Ascending aorta (tissue), 2 donors: ENCODE results near the gene SMYD1. TPM values are rescaled to one million over a fixed set of nuclear protein-coding genes. Genes with fewer than 3 reads are reported as not detected.

Experiments used
- DNase-seq, 2 donors: peaks; one replicate each; pipeline ENCODE4 v3.0.0-alpha.2; 2019; ENCODE audit warnings: low spot score in 2 of 2
- H3K27ac ChIP-seq, 2 donors: fragments of 200-600 bp; sonication (generic); one replicate each; pipeline ENCODE4 v1.5.1; 2016 to 2017; ENCODE audit warnings: mild to moderate bottlenecking in 1 of 2
- H3K27me3 ChIP-seq: fragments of 200-600 bp; sonication (generic); one replicate; pipeline ENCODE4 v1.5.1; 2017
- H3K36me3 ChIP-seq, 2 donors: fragments of 200-600 bp; sonication (generic); one replicate each; pipeline ENCODE4 v1.5.1; 2016
- H3K4me1 ChIP-seq, 2 donors: fragments of 200-600 bp; sonication (generic); one replicate each; pipeline ENCODE4 v1.5.1; 2016 to 2017; ENCODE audit warnings: mild to moderate bottlenecking in 1 of 2
- H3K4me3 ChIP-seq, 2 donors: fragments of 200-600 bp; sonication (generic); one replicate each; pipeline ENCODE4 v1.5.1; 2016 to 2017; ENCODE audit warnings: mild to moderate bottlenecking in 1 of 2
- H3K9me3 ChIP-seq, 2 donors: fragments of 200-600 bp; sonication (generic); one replicate each; pipeline ENCODE4 v1.5.1; 2016
- CTCF ChIP-seq, 3 experiments: fragments of 200-600 bp in 2 of 3; fragments of 450-650 bp in 1 of 3; sonication (generic) in 2 of 3; IDR thresholded peaks; one replicate each; pipeline ENCODE4 v1.5.1; 2016 to 2019; ENCODE audit warnings: antibody characterized with exemption in 3 of 3, mild to moderate bottlenecking in 1 of 3, moderate library complexity in 1 of 3
- intact Hi-C: fragments of 100-400 bp; cut with DNase I; formaldehyde crosslinking; loops from one replicate; pipeline ENCODE4 v1.15.1; 2023
- total RNA-seq: library from RNA; depleted of rRNA; stranded (reverse); fragments of >200 nt; gene quantifications from one replicate; pipeline ENCODE4 v1.1.0, GENCODE V29; 2016

The SMYD1 gene
- total RNA-seq, 1 donor from 2014 or later: not detected

- no peak for TF ChIP-seq CTCF (IDR thresholded peaks at IDR 0.05)
- Histone ChIP-seq H3K36me3 (no peaks in the 10 kb centered on the region), H3K27ac (no peak overlapping the region), H3K9me3 (no peaks in the 10 kb centered on the region), H3K4me1 (peaks cover 0 to 13% of the 10 kb centered on the region in 2 donors), H3K4me3 (no peak overlapping the region), H3K27me3 (no peaks in the 10 kb centered on the region)
- intact Hi-C loops: no loop called here
- DNase-seq: no peak
These were observed 9.4 kb upstream of the SMYD1 start for GRCh38 chr2:88058191-88058590.

GRCh38 chr2:88059979-88060906, 7.4 kb upstream of the SMYD1 start:
- intact Hi-C loops: no loop called here
- peak; percentile 18 to 69 (median 56) for TF ChIP-seq CTCF (IDR thresholded peaks at IDR 0.05)
- H3K27me3 ChIP-seq: no peaks in the 10 kb centered on the region
- DNase-seq: no peak
- H3K4me1 ChIP-seq: no peaks in the 10 kb centered on the region
- H3K4me3 ChIP-seq: no peak overlapping the region
- no peak overlapping the region for H3K27ac ChIP-seq
- no peaks in the 10 kb centered on the region for H3K9me3 ChIP-seq
- H3K36me3 ChIP-seq: no peaks in the 10 kb centered on the region

GRCh38 chr2:88060907-88061275, 6.7 kb upstream of the SMYD1 start:
- Histone ChIP-seq H3K36me3 (no peaks in the 10 kb centered on the region), H3K27ac (no peak overlapping the region)
- intact Hi-C loops: no loop called here

GRCh38 chr2:88061295-88061694, 6.3 kb upstream of the SMYD1 start:
- no peaks in the 10 kb centered on the region for H3K9me3 ChIP-seq
- no peaks in the 10 kb centered on the region for H3K4me1 ChIP-seq
- H3K27ac ChIP-seq: no peak overlapping the region
- no peak overlapping the region for H3K4me3 ChIP-seq
- intact Hi-C loops: no loop called here
- no peak for DNase-seq
- no peaks in the 10 kb centered on the region for H3K36me3 ChIP-seq
- no peak for TF ChIP-seq CTCF (IDR thresholded peaks at IDR 0.05)
- no peaks in the 10 kb centered on the region for H3K27me3 ChIP-seq

More at GRCh38 chr2:88060907-88061275, 6.7 kb upstream of the SMYD1 start:
- no peak for TF ChIP-seq CTCF (IDR thresholded peaks at IDR 0.05)
- Histone ChIP-seq H3K4me1 (no peaks in the 10 kb centered on the region), H3K4me3 (no peak overlapping the region), H3K9me3 (no peaks in the 10 kb centered on the region), H3K27me3 (no peaks in the 10 kb centered on the region)
- no peak for DNase-seq

- Histone ChIP-seq H3K27ac (no peak overlapping the region), H3K4me3 (no peak overlapping the region), H3K36me3 (no peaks in the 10 kb centered on the region), H3K9me3 (no peaks in the 10 kb centered on the region), H3K27me3 (no peaks in the 10 kb centered on the region), H3K4me1 (no peaks in the 10 kb centered on the region)
- no peak for TF ChIP-seq CTCF (IDR thresholded peaks at IDR 0.05)
- no peak for DNase-seq
- intact Hi-C loops: no loop called here
These were observed 1.1 kb upstream of the SMYD1 start for GRCh38 chr2:88066543-88066942.
